NCI-H1930 (cell line): Measurements from ENCODE around the gene EXOC4.

Experiments used
- DNase-seq, 2 experiments: peaks; one replicate each; lab custom pipeline; 2025; lab: John Stamatoyannopoulos, UW

Gene EXOC4

DNA sequence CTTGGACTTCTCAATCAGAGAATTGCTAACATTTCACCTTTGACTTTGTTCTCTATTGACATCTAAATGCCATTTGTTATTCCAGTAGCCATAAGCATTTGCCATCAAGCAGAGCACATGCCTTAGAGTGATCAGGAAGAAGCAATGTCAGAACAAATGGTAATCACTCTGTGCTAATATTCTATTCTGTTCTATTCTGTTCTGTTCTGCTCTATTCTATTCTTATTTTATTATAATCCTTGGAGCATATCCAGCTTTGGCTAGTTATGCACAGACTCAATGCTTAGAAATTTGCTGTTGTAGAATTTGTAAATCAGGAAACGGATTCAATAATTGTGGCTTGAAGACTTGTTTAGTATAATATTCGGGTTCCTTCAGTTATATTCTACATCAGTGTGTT is 175.4 kb downstream of the EXOC4 start:
- no peak for DNase-seq

- no peak for DNase-seq
Observed at GRCh38 chr7:133428876-133429275, 176.0 kb downstream of the EXOC4 start.

DNA sequence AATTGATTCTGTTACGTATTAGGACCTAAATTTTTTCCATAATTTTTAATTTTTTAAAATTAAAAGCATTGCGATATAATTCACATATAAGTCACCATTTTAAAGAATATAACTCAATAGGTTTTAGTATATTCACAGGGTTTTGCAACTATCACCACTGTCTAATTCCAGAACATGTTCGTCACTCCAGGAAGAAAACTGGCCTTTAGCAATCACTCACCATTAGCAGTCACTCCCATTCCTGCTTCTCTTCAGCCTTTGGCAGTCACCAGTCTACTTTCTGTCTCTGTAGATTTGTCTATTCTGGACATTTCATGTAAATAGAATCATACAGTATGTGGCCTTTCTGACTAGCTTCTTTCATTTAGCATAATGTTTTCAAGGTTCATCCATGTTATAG is 176.5 kb downstream of the EXOC4 start:
- DNase-seq: no peak

- no peak for DNase-seq
Observed at GRCh38 chr7:133431134-133431724, 178.4 kb downstream of the EXOC4 start.

DNA sequence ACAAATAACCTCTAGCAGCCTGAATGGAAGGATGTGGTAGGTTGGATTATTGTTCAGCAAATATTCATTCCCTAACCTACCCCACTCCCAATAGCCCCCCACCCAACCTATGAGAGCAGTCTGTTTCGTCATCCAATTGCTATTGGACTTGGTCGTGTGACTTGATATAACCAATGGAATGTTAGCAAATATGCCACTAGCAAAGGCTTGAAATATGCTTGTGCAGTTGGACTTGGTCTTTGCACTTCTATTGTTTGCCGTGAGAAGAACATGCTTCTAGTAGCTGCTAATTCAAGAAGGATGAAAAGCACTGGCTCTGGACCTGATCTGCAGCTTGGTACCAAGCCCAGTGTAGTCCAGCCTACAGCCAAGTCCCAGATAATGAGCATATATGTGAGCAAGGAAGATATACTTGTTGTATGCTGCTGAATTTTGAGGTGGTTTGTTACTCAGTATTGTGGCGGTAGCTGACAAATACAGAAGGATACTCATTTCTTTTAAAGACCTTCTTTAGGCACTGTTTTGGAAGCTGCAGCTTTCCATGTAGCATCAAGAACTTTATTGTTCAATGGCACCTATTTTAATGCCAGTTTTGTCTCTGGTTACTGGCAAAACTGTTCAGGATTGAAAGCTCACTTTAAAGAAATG is 180.4 kb downstream of the EXOC4 start:
- no peak for DNase-seq

DNA sequence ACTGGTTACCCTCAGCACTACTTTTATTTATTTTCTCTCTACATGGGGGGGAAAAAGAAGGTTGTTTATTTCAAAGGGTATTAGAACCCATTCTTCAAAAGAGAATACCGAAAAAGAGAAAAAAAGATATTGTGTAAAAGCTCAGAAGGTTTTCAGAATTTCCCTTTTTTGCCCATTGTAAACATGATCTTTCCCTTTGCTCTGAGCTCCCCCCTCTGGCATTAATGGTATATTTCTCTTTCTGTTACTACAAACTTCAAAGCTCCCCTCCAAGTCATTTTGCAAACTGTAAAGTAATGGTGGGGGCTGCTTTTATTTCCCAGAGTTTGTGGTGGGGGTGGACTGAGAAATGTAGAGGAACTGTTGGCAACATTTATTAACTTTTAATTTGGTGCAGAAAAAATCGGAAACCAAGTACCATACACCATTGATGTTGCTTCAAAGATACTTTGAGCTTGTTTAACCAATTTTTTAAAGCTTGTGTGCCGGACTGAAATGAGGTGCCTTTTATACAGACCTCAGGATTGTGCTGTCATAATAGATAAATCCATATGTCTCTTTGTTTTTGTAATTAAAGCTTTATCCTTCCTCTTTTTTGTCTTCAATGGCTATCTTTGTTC is 181.5 kb downstream of the EXOC4 start:
- DNase-seq: no peak

DNA sequence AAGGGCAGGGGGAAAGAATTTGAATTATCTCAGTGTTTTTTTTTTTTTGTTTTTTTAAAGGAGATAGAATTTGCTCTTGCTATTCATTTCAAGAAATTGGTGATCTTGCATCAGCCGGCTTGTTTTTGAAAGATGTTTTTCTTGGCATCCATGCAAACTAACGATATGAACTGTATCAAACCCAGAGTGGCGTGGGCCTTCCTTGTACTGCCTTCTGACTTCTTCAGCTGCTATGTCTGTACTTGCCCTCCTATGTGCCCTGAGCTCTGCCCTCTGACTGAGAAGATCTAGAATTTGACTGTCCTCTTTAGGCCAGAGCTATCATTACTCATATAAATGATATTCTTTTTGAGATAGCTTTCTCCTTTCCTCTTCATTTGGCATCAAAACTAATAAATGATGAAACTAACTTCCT is 183.1 kb downstream of the EXOC4 start:
- DNase-seq: no peak

DNA sequence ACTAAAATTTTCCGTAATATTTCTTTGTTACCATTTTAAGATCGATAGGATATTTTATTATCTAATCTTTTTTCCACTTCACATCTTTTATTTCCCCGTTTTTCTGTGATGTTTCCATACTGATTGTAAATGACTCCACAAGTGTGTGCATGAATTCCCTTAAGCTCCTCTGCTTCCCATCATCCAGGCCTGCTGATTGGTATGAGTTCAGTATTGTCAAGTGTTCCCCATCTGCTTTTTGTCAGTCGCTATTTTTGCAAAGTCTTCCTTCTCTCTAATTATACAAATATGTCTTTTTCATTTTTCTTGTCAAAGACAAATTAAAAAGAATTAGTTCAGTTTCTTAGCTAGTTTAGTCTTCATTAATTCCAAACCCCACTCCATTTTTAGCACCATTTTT is 184.7 kb downstream of the EXOC4 start:
- DNase-seq: no peak

DNA sequence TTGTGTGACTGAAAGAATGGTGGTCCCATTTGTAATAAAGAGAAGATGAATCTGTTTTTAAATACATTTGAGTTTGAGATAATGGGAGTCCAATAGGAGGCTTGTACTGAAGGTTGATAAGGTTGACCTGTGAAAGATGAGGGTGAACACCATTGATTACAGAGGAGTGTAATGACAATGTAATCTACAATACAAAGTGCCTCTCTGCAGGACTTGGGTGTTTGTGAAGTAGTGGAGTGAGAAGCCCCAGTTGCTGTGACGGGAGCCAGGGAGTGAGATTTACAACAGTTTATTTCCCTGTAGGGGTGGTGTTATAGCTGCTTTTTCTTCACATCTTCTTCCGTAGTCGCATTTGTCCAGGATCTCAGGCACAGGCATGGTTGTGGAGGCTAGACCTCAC is 189.9 kb downstream of the EXOC4 start:
- DNase-seq: no peak

- no peak for DNase-seq
Observed at GRCh38 chr7:133445617-133446016, 192.7 kb downstream of the EXOC4 start.

- DNase-seq: no peak
Observed at GRCh38 chr7:133448012-133448411, 195.1 kb downstream of the EXOC4 start.

- DNase-seq: no peak
Observed at GRCh38 chr7:133452577-133452976, 199.7 kb downstream of the EXOC4 start.

GRCh38 chr7:133458688-133459087 is 205.8 kb downstream of the EXOC4 start:
- no peak for DNase-seq

GRCh38 chr7:133461421-133461820 is 208.5 kb downstream of the EXOC4 start:
- DNase-seq: no peak

- DNase-seq: no peak
Observed at GRCh38 chr7:133475655-133476054, 222.8 kb downstream of the EXOC4 start.

DNA sequence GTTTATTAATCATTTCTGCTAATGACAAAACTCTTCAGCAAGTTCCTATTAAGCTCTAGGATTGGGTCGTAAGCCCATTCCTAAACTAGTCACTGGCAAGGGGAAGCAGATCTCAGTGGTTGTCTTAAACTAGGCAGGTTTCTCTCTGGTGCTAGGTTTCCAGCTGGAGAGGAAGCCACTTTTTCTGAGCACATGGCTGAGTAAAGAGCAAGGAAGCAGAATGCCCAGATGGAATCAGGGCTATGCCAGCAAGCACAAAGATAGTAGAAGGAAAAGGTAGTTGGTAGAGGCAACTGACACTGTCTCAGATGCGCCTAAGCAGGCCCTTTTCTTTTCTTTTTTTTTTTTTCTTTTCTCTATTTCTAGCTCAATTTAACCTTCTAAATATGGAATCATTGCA is 224.9 kb downstream of the EXOC4 start:
- no peak for DNase-seq

DNA sequence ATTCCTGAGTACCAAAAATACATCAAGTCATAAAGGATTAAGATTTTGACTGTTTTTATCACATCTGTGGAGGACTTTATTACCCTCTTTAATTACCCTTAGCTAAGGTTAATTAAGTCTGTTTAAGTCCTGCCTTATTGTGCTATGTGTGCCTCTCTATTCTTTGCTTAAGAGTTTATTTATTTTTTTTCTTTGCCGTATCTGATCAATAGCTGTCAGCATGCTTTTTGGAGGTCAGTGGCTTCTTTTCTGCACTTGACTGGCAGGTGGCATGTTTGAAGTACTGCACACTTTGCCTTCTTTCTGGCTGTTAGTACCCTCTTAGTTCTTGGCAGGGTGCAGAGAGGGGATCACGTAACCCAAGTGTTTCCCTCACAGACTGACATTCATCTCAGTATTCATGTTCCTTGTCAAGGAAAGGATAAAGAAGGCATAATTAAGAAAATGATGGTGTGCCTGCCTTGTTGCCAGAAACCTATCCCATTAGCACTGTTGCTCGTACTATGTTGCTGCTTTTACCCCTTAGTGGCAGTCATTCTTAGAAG is 225.8 kb downstream of the EXOC4 start:
- DNase-seq: no peak

GRCh38 chr7:133479456-133480065 is 226.7 kb downstream of the EXOC4 start:
- no peak for DNase-seq

DNA sequence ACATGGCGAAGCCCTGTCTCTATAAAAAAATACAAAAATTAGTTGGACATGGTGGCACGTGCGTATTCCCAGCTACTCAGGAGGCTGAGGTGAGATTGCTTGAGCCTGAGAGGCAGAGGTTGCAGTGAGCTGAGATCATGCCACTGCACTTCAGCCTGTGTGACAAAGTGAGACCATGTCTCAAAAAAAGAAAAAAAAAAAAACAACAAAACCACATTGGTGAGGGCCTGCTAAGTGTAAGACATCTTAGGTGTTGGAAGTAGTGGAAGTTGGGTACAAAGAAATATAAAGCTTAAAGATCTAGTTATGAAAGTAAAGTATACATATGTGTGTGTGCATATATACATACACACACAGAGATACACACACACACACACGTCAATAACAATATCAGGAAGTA is 228.0 kb downstream of the EXOC4 start:
- no peak for DNase-seq

- DNase-seq: no peak
Observed at GRCh38 chr7:133481676-133482075, 228.8 kb downstream of the EXOC4 start.

GRCh38 chr7:133482599-133482998 is 229.7 kb downstream of the EXOC4 start:
- no peak for DNase-seq

- DNase-seq: no peak
Observed at GRCh38 chr7:133484086-133484485, 231.2 kb downstream of the EXOC4 start.

DNA sequence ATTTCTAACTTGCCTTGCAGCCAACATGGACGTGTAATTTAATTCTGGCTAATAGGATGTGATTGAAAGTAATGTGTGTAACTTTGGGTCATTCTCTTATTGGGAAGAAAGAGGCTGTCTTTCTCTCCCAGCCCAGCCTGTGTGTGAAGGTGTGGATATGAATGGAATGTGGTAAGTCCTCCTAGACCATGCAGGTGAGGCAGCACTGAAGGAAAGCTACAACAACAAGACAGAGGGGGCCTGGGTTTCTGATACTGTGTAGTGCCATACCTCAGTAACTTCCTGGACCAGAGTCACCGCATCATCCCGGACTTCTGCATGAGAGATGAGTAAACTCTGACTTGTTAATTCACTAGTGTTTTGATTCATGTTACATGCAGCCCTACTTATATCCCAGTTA is 237.0 kb downstream of the EXOC4 start:
- no peak for DNase-seq
